Neural progenitor cell (in vitro differentiated cells): Measurements from ENCODE around the gene TBC1D4. TPM values are rescaled to one million over a fixed set of nuclear protein-coding genes. Genes with fewer than 3 reads are reported as not detected.

Experiments
- DNase-seq: peaks from one replicate; pipeline ENCODE4 v3.0.0-alpha.2; 2016; ENCODE audit warnings: low spot score
- H2AFZ ChIP-seq: fragments of 200-600 bp; sonication (generic); replicated peaks from 2 replicates; pipeline ENCODE4 v1.6.1; 2016; ENCODE audit warnings: antibody characterized with exemption
- H3F3A ChIP-seq: fragments of 200-600 bp; sonication (generic); 2 replicates; pipeline ENCODE4 v1.6.1; 2016; ENCODE audit warnings: antibody characterized with exemption, low read depth
- H3K27ac ChIP-seq: fragments of 200-600 bp; sonication (generic); 2 replicates; pipeline ENCODE4 v1.5.1; 2016; ENCODE audit warnings: mild to moderate bottlenecking
- H3K27me3 ChIP-seq: fragments of 200-600 bp; sonication (generic); 2 replicates; pipeline ENCODE4 v1.6.1; 2016; ENCODE audit warnings: mild to moderate bottlenecking, moderate library complexity
- H3K36me3 ChIP-seq: fragments of 200-600 bp; sonication (generic); 2 replicates; pipeline ENCODE4 v1.5.1; 2016
- H3K4me1 ChIP-seq: fragments of 200-600 bp; sonication (generic); 2 replicates; pipeline ENCODE4 v1.6.1; 2016; ENCODE audit warnings: mixed run types
- H3K4me2 ChIP-seq: fragments of 200-600 bp; sonication (generic); 2 replicates; pipeline ENCODE4 v1.6.1; 2016
- H3K4me3 ChIP-seq: fragments of 200-600 bp; sonication (generic); 2 replicates; pipeline ENCODE4 v1.5.1; 2016
- H3K79me2 ChIP-seq: fragments of 200-600 bp; sonication (generic); 2 replicates; pipeline ENCODE4 v1.6.1; 2016; ENCODE audit warnings: low read depth
- H3K9ac ChIP-seq: fragments of 200-600 bp; sonication (generic); 2 replicates; pipeline ENCODE4 v1.6.1; 2016
- H3K9me3 ChIP-seq: fragments of 200-600 bp; sonication (generic); 2 replicates; pipeline ENCODE4 v1.5.1; 2016; ENCODE audit warnings: low read depth
- H4K20me1 ChIP-seq: fragments of 200-600 bp; sonication (generic); 2 replicates; pipeline ENCODE4 v1.6.1; 2016; ENCODE audit warnings: low read depth
- H3K27ac Mint-ChIP-seq: 3 replicates; pipeline ENCODE4 v1.8.0; 2021; ENCODE audit warnings: mixed read lengths
- H3K27me3 Mint-ChIP-seq: 2 replicates; pipeline ENCODE4 v1.8.0; 2022; ENCODE audit warnings: low read depth, mild to moderate bottlenecking, inconsistent platforms, moderate library complexity, mixed read lengths; ENCODE audit not compliant: insufficient read depth
- H3K36me3 Mint-ChIP-seq: 3 replicates; pipeline ENCODE4 v1.8.0; 2021; ENCODE audit warnings: mixed read lengths
- H3K4me1 Mint-ChIP-seq: 3 replicates; pipeline ENCODE4 v1.8.0; 2021; ENCODE audit warnings: mixed read lengths
- H3K4me3 Mint-ChIP-seq: 3 replicates; pipeline ENCODE4 v1.8.0; 2021; ENCODE audit warnings: mild to moderate bottlenecking, moderate library complexity, mixed read lengths
- H3K9me3 Mint-ChIP-seq: 3 replicates; pipeline ENCODE4 v1.8.0; 2020; ENCODE audit warnings: mixed read lengths
- CTCF ChIP-seq: fragments of 200-600 bp; sonication (generic); IDR thresholded peaks from 2 replicates; pipeline ENCODE4 v1.5.1; 2017; ENCODE audit warnings: antibody characterized with exemption, mild to moderate bottlenecking
- EZH2 ChIP-seq: fragments of 200-600 bp; sonication (generic); IDR thresholded peaks from 2 replicates; pipeline ENCODE4 v1.6.1; 2017; ENCODE audit warnings: antibody characterized with exemption, mild to moderate bottlenecking, moderate library complexity
- EZH2phosphoT487 ChIP-seq: fragments of 200-600 bp; sonication (generic); IDR thresholded peaks from 2 replicates; pipeline ENCODE4 v1.6.1; 2017; ENCODE audit warnings: antibody characterized with exemption
- total RNA-seq: library from RNA; depleted of rRNA; stranded (reverse); fragments of >200 nt; gene quantifications from 2 replicates; pipeline ENCODE4 v1.2.3, GENCODE V29; 2015; ENCODE audit warnings: low replicate concordance

Gene TBC1D4
- total RNA-seq, 1 donor from 2014 or later, result 14.3 TPM

- no peaks in the 10 kb centered on the region for H4K20me1 ChIP-seq
- H3K4me3 ChIP-seq, result no peak overlapping the region
- H3K27me3 Mint-ChIP-seq, result no peaks in the 10 kb centered on the region
- TF ChIP-seq CTCF (no peak), EZH2 (no peak), EZH2phosphoT487 (no peak)
- no peak overlapping the region for H2AFZ ChIP-seq
- H3K27ac Mint-ChIP-seq, result no peak overlapping the region
- H3K27ac ChIP-seq, result no peak overlapping the region
- no peaks in the 10 kb centered on the region for H3K79me2 ChIP-seq
- H3K9ac ChIP-seq, result no peak overlapping the region
- H3K4me3 Mint-ChIP-seq, result no peak overlapping the region
- DNase-seq, result no peak
- H3K4me1 ChIP-seq, result peaks cover 7% of the 10 kb centered on the region
- H3K9me3 Mint-ChIP-seq, result peaks cover 5% of the 10 kb centered on the region
- H3K4me1 Mint-ChIP-seq, result peaks cover 11% of the 10 kb centered on the region
- no peaks in the 10 kb centered on the region for H3K9me3 ChIP-seq
- no peaks in the 10 kb centered on the region for H3F3A ChIP-seq
- H3K4me2 ChIP-seq, result no peak overlapping the region
- H3K36me3 Mint-ChIP-seq, result peaks cover 5% of the 10 kb centered on the region
- no peaks in the 10 kb centered on the region for H3K36me3 ChIP-seq
- no peaks in the 10 kb centered on the region for H3K27me3 ChIP-seq
Observed at GRCh38 chr13:75415171-75415570, 66.8 kb downstream of the TBC1D4 start.

GRCh38 chr13:75414036-75414827 lies 67.7 kb downstream of the TBC1D4 start:
- Mint-ChIP-seq H3K4me3 (no peak overlapping the region), H3K36me3 (peaks cover 5% of the 10 kb centered on the region), H3K4me1 (peaks cover 11% of the 10 kb centered on the region), H3K27me3 (no peaks in the 10 kb centered on the region), H3K9me3 (peaks cover 5% of the 10 kb centered on the region), H3K27ac (no peak overlapping the region)
- Histone ChIP-seq H3K36me3 (no peaks in the 10 kb centered on the region), H4K20me1 (no peaks in the 10 kb centered on the region), H3K4me3 (no peak overlapping the region), H3K4me2 (no peak overlapping the region), H3K4me1 (peaks cover 7% of the 10 kb centered on the region), H3K79me2 (no peaks in the 10 kb centered on the region), H3K27ac (no peak overlapping the region), H3K27me3 (no peaks in the 10 kb centered on the region), H3K9ac (no peak overlapping the region), H2AFZ (no peak overlapping the region), H3F3A (no peaks in the 10 kb centered on the region), H3K9me3 (no peaks in the 10 kb centered on the region)
- no peak for DNase-seq
- TF ChIP-seq CTCF (no peak), EZH2phosphoT487 (no peak), EZH2 (no peak)

GRCh38 chr13:75411924-75412537 lies 69.9 kb downstream of the TBC1D4 start:
- peaks cover 5% of the 10 kb centered on the region for H3K36me3 Mint-ChIP-seq
- no peak for TF ChIP-seq CTCF
- TF ChIP-seq EZH2, result no peak
- no peak for TF ChIP-seq EZH2phosphoT487
- Histone ChIP-seq H3K4me2 (no peak overlapping the region), H3K4me3 (no peak overlapping the region), H3K36me3 (no peaks in the 10 kb centered on the region), H3K27ac (no peak overlapping the region), H3K4me1 (no peaks in the 10 kb centered on the region), H3K79me2 (no peaks in the 10 kb centered on the region), H3K9me3 (no peaks in the 10 kb centered on the region), H2AFZ (no peak overlapping the region), H3K27me3 (no peaks in the 10 kb centered on the region), H3F3A (no peaks in the 10 kb centered on the region), H4K20me1 (no peaks in the 10 kb centered on the region), H3K9ac (no peak overlapping the region)
- no peak overlapping the region for H3K27ac Mint-ChIP-seq
- DNase-seq, result no peak
- no peak overlapping the region for H3K4me3 Mint-ChIP-seq
- peaks cover 7% of the 10 kb centered on the region for H3K9me3 Mint-ChIP-seq
- peaks cover 9% of the 10 kb centered on the region for H3K4me1 Mint-ChIP-seq
- no peaks in the 10 kb centered on the region for H3K27me3 Mint-ChIP-seq
